HEK293T (cell line): ENCODE data around the gene FHIP1A.

Experiments used
- BHLHE40 ChIP-seq: fragments of 450-650 bp; IDR thresholded peaks from 2 replicates; pipeline ENCODE4 v1.6.1; 2016; ENCODE audit warnings: mild to moderate bottlenecking, moderate library complexity, borderline replicate concordance
- CTBP1 ChIP-seq: fragments of 450-650 bp; IDR thresholded peaks from 2 replicates; pipeline ENCODE4 v1.6.1; 2016; ENCODE audit warnings: borderline replicate concordance
- FOXA1 ChIP-seq: fragments of 450-650 bp; IDR thresholded peaks from 2 replicates; pipeline ENCODE4 v1.6.1; 2016; ENCODE audit warnings: mild to moderate bottlenecking
- FOXK2 ChIP-seq: fragments of 450-650 bp; IDR thresholded peaks from 2 replicates; pipeline ENCODE4 v1.6.1; 2016; ENCODE audit warnings: mild to moderate bottlenecking
- HDGF ChIP-seq: fragments of 450-650 bp; IDR thresholded peaks from 2 replicates; pipeline ENCODE4 v1.6.1; 2017; ENCODE audit warnings: antibody characterized with exemption, borderline replicate concordance
- NFRKB ChIP-seq: fragments of 450-650 bp; IDR thresholded peaks from 2 replicates; pipeline ENCODE4 v1.6.1; 2016; ENCODE audit warnings: mild to moderate bottlenecking, moderate library complexity
- SUZ12 ChIP-seq: fragments of 450-650 bp; IDR thresholded peaks from 2 replicates; pipeline ENCODE4 v1.6.1; 2016; ENCODE audit warnings: mild to moderate bottlenecking
- TARDBP ChIP-seq: fragments of 450-650 bp; IDR thresholded peaks from 2 replicates; pipeline ENCODE4 v1.6.1; 2016
- TF ChIP-seq, protein P1 (sequence below): fragments of 450-650 bp; IDR thresholded peaks from 2 replicates; pipeline ENCODE4 v1.6.1; 2016

DNA sequence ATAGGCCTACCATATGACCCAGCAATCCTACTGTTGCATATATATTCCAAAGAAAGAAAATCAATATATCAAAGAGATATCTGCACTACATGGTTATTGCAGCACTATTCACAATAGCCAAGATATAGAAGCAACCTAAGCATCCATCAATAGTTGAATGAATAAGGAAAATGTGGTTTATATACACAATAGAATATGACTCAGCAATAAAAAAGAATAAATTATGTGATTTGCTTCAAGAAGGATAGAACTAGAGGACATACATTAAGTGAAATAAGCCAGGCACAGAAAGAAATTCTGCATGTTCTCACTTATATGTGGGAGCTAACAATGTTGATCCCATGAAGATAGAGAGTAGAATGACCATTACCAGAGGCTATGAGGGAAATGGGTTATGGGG lies 13.1 kb upstream of the FHIP1A start:
- TF ChIP-seq TARDBP (no peak), SUZ12 (no peak), FOXA1 (no peak), BHLHE40 (no peak), FOXK2 (no peak), HDGF (no peak), CTBP1 (no peak), NFRKB (no peak)
- TF ChIP-seq, protein P1, sequence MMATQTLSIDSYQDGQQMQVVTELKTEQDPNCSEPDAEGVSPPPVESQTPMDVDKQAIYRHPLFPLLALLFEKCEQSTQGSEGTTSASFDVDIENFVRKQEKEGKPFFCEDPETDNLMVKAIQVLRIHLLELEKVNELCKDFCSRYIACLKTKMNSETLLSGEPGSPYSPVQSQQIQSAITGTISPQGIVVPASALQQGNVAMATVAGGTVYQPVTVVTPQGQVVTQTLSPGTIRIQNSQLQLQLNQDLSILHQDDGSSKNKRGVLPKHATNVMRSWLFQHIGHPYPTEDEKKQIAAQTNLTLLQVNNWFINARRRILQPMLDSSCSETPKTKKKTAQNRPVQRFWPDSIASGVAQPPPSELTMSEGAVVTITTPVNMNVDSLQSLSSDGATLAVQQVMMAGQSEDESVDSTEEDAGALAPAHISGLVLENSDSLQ, result no peak
